22Rv1 (cell line): ENCODE results near the gene QPCT.

Source experiments
- CTCF ChIP-seq: fragments of 450-650 bp; IDR thresholded peaks from 2 replicates; pipeline ENCODE4 v1.5.1; 2017; ENCODE audit warnings: mild to moderate bottlenecking
- ZFX ChIP-seq: fragments of 450-650 bp; IDR thresholded peaks from 2 replicates; pipeline ENCODE4 v1.6.1; 2017; ENCODE audit warnings: antibody characterized with exemption, borderline replicate concordance

DNA sequence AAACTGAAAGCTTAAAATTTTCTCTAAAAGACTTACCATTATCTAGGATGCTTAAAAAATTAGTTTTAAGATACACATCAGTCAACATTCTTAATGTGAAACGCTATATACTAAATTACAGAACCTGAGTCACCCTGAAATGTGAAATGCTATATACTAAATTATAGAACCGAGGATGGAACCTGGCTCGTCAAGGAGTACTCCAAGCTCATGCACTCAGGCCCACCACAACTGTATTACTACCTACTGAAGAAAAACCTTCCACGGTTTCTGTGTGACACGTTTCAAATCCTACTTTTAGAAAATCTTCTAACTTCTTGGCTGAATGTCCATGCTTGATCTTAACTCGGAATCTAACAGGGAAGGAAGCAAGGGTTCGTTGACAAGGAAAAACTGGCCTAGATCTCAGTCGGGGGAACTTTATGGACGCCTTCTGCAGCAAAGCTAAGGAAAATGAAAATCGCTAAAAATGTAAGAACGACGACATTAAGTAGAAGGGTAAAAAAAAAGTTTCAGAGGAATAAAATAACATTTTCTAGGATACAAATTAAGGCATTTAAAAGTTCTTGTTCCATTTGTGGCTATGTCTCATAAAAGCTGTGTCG lies 21.2 kb upstream of the QPCT start:
- TF ChIP-seq CTCF = no peak
- no peak for TF ChIP-seq ZFX
